Activated gamma-delta T cell treated with anti-CD3 and anti-CD28 coated beads, Interleukin-2, amount 50 U/mL, for 16 hours (primary cell): ENCODE measurements around the gene VOPP1.
"Not testable (repeated sequence)": the region's sequence is repeated elsewhere in the genome, so short reads cannot be mapped to it uniquely, and the experiment has no call there.

Source experiments
- DNase-seq: peaks from one replicate; pipeline ENCODE4 v3.0.0-alpha.2; 2020; ENCODE audit warnings: low read depth

Gene VOPP1

GRCh38 chr7:55486192-55486590 lies 86.1 kb downstream of the VOPP1 start:
- DNase-seq = no peak

- DNase-seq = no peak
Measured at GRCh38 chr7:55485501-55486191, 86.7 kb downstream of the VOPP1 start.

GRCh38 chr7:55484834-55485233 lies 87.5 kb downstream of the VOPP1 start:
- DNase-seq = no peak

- no peak for DNase-seq
Measured at GRCh38 chr7:55484241-55484640, 88.1 kb downstream of the VOPP1 start.

GRCh38 chr7:55483046-55483445 lies 89.3 kb downstream of the VOPP1 start:
- no peak for DNase-seq

GRCh38 chr7:55481155-55481554 lies 91.1 kb downstream of the VOPP1 start:
- no peak for DNase-seq

GRCh38 chr7:55478700-55479099 lies 93.6 kb downstream of the VOPP1 start:
- DNase-seq = no peak

- DNase-seq = no peak
Measured at GRCh38 chr7:55477781-55478374, 94.4 kb downstream of the VOPP1 start.

- no peak for DNase-seq
Measured at GRCh38 chr7:55476852-55477780, 95.2 kb downstream of the VOPP1 start.

GRCh38 chr7:55475855-55476803 lies 96.2 kb downstream of the VOPP1 start:
- DNase-seq = no peak

- DNase-seq = no peak
Measured at GRCh38 chr7:55474944-55475854, 97.1 kb downstream of the VOPP1 start.

GRCh38 chr7:55473932-55474331 lies 98.4 kb downstream of the VOPP1 start:
- DNase-seq = no peak

- no peak for DNase-seq
Measured at GRCh38 chr7:55472928-55473725, 99.2 kb downstream of the VOPP1 start.

- DNase-seq = not testable (repeated sequence)
Measured at GRCh38 chr7:55472406-55472805, 99.9 kb downstream of the VOPP1 start.

- DNase-seq = not testable (repeated sequence)
Measured at GRCh38 chr7:55471594-55471993, 100.7 kb downstream of the VOPP1 start.

GRCh38 chr7:55470261-55470660 lies 102.0 kb downstream of the VOPP1 start:
- no peak for DNase-seq

GRCh38 chr7:55469721-55470120 lies 102.6 kb downstream of the VOPP1 start:
- DNase-seq = no peak

- DNase-seq = no peak
Measured at GRCh38 chr7:55469271-55469681, 103.0 kb downstream of the VOPP1 start.

- no peak for DNase-seq
Measured at GRCh38 chr7:55468495-55468894, 103.8 kb downstream of the VOPP1 start.
